ENCODE measurements around the gene SCD5. TPM values are rescaled to one million over a fixed set of nuclear protein-coding genes. Genes with fewer than 3 reads are reported as not detected.

The SCD5 gene
- total and polyA plus RNA-seq, 2 donors (not counting 3 experiments of a cell fraction or from before 2014, with no cell fraction given) = 38.4 to 38.5 TPM

DNA sequence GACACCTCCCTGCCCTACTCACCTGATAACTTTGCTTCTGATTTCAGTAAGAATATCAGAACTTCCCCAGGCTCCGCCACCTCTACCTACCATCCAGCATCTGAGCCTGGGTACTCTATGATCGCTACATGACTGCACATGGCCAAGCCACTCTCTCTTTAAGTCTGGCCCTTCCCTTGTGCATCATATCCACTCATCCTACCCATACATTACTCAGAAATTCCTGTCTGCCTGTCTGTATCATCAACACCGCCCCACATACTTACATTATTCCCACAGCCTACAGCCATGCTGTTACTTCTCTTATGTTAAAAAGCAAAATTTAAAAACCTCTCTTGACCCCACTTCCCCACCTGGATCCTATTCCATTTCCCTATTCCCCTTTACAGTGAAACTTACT is 84.7 kb downstream of the SCD5 start:
- DNase-seq (ENCODE audit: low read depth, low spot score) = no peak
- intact Hi-C loops (cut with micrococcal nuclease) (no loop called here), dilution Hi-C loops (cut with MboI; ENCODE audit: extremely low pct_ligation_motif_present, low sequenced_read_pairs) (no loop called here)
- no peaks in the 10 kb centered on the region for H3K27me3 ChIP-seq (ENCODE audit: control insufficient read depth in 2 of 2, insufficient read depth in 2 of 2, low read length in 2 of 2)
- CTCF ChIA-PET = interaction anchor here (0.8 kb wide), 1 partner anchor 25 kb away, joined by 4 read pairs; no protein-coding TSS in a partner anchor
- H3K79me2 ChIP-seq (ENCODE audit: control insufficient read depth, insufficient read depth, low read length) = no peaks in the 10 kb centered on the region
- H3K4me3 ChIP-seq (replicated peaks in 1 of 3; ENCODE audit: insufficient read depth in 1 of 3, low read depth in 1 of 3, low read length in 3 of 3) = no peak overlapping the region
- POLR2A ChIA-PET = no interaction called here
- H3K9ac ChIP-seq (replicated peaks; ENCODE audit: extremely low read depth, insufficient read depth, low read length) = no peak overlapping the region
- no TSS peak for BruUV-seq (replicated peaks)
- no peaks in the 10 kb centered on the region for H4K20me1 ChIP-seq (replicated peaks; ENCODE audit: control insufficient read depth, extremely low read depth, insufficient read depth, low read length)
- no peak for FAIRE-seq
- TF ChIP-seq, protein P1, sequence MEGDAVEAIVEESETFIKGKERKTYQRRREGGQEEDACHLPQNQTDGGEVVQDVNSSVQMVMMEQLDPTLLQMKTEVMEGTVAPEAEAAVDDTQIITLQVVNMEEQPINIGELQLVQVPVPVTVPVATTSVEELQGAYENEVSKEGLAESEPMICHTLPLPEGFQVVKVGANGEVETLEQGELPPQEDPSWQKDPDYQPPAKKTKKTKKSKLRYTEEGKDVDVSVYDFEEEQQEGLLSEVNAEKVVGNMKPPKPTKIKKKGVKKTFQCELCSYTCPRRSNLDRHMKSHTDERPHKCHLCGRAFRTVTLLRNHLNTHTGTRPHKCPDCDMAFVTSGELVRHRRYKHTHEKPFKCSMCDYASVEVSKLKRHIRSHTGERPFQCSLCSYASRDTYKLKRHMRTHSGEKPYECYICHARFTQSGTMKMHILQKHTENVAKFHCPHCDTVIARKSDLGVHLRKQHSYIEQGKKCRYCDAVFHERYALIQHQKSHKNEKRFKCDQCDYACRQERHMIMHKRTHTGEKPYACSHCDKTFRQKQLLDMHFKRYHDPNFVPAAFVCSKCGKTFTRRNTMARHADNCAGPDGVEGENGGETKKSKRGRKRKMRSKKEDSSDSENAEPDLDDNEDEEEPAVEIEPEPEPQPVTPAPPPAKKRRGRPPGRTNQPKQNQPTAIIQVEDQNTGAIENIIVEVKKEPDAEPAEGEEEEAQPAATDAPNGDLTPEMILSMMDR (IDR thresholded peaks at IDR 0.05; ENCODE audit: extremely low read depth in 1 of 2, insufficient read depth in 1 of 2, low read depth in 1 of 2, low read length in 2 of 2) = no peak
- no peak for TF ChIP-seq JUN (IDR thresholded peaks at IDR 0.05; ENCODE audit: borderline replicate concordance, insufficient read depth, insufficient read length, low read depth)
- no peak for TF ChIP-seq EZH2 (IDR thresholded peaks at IDR 0.05; ENCODE audit: borderline replicate concordance, low read depth, low read length, severe bottlenecking)
- TF ChIP-seq, protein P2, sequence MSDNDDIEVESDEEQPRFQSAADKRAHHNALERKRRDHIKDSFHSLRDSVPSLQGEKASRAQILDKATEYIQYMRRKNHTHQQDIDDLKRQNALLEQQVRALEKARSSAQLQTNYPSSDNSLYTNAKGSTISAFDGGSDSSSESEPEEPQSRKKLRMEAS (IDR thresholded peaks at IDR 0.05; ENCODE audit: insufficient read depth, insufficient read length) = no peak
- TF ChIP-seq FOS (IDR thresholded peaks at IDR 0.05; ENCODE audit: borderline replicate concordance, insufficient read depth, low read length) = no peak
- no peak for TF ChIP-seq GATA2 (IDR thresholded peaks at IDR 0.05; ENCODE audit: insufficient read depth, insufficient read length, low read depth, low read length)
- TF ChIP-seq POLR2A (IDR thresholded peaks at IDR 0.05; ENCODE audit: low read depth, low read length) = no peak
- no peak for TF ChIP-seq POLR2AphosphoS5 (IDR thresholded peaks at IDR 0.05; ENCODE audit: insufficient read depth, low read depth, low read length)
- no peak for TF ChIP-seq MYC (IDR thresholded peaks at IDR 0.05; ENCODE audit: low read depth, low read length)
- no peak overlapping the region for H3K4me2 ChIP-seq (ENCODE audit: insufficient read depth, low read length)
- no peaks in the 10 kb centered on the region for H3K9me1 ChIP-seq (replicated peaks; ENCODE audit: control insufficient read depth, extremely low read depth, insufficient read depth, low read length)
- peaks cover 12% of the 10 kb centered on the region for H3K4me1 ChIP-seq (ENCODE audit: control insufficient read depth, extremely low read depth, insufficient read depth, low read length)
- no peaks in the 10 kb centered on the region for H3K9me3 ChIP-seq (replicated peaks; ENCODE audit: control insufficient read depth, insufficient read depth, low read length)
- no peak overlapping the region for H3K27ac ChIP-seq (ENCODE audit: insufficient read depth, low read depth, low read length)
- no peak overlapping the region for H2AFZ ChIP-seq (ENCODE audit: low read depth, low read length)
- H3K36me3 ChIP-seq (ENCODE audit: control insufficient read depth in 2 of 2, extremely low read depth in 1 of 2, insufficient read depth in 2 of 2, low read length in 2 of 2) = no peaks in the 10 kb centered on the region

All from endothelial cell of umbilical vein (primary cell).